Stimulated activated CD4-positive, alpha-beta T cell treated with anti-CD3 and anti-CD28 coated beads, Interleukin-15, amount 100 ng/mL, for 48 hours (primary cell): ENCODE measurements around the gene CRKL.
"Not testable (repeated sequence)": the region's sequence is repeated elsewhere in the genome, so short reads cannot be mapped to it uniquely, and the experiment has no call there.

Experiments used
- DNase-seq, 2 donors: peaks; one replicate each; pipeline ENCODE4 v3.0.0-alpha.2; 2020; ENCODE audit warnings: low read depth in 2 of 2

The CRKL gene

DNA sequence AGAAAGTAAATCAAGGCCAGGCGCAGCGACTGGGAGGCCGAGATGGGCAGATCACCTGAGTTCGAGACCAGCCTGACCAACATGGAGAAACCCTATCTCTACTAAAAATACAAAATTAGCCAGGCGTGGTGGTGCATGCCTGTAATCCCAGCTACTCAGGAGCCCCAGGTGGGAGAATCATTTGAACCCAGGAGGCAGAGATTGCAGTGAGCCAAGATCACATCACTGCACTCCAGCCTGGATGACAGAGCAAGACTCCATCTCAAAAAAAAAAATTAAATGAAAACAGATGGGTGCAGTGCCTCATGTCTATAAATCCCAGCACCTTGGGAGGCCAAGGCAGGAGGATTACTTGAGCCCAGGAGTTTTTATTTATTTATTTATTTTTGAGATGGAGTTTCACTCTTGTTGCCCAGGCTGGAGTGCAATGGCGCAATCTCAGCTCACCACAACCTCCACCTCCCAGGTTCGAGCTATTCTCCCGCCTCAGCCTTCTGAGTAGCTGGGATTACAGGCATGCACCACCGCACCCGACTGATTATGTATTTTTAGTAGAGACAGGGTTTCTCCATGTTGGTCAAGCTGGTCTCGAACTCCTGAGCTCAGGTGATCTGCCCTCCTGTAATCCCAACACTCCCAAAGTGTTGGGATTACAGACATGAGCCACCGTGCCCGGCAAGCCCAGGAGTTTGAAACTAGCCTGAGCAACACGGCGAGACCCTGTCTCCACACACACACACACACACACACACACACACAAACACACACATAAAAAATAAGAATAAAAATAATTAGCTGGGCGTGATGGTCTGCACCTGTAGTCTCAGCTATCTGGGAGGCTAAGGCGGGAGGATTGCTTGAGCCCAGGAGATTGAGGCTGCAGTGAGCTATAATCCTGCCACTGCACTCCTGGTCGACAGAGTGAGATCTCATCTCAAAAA, 15.8 kb upstream of the CRKL start:
- not testable (repeated sequence) for DNase-seq

DNA sequence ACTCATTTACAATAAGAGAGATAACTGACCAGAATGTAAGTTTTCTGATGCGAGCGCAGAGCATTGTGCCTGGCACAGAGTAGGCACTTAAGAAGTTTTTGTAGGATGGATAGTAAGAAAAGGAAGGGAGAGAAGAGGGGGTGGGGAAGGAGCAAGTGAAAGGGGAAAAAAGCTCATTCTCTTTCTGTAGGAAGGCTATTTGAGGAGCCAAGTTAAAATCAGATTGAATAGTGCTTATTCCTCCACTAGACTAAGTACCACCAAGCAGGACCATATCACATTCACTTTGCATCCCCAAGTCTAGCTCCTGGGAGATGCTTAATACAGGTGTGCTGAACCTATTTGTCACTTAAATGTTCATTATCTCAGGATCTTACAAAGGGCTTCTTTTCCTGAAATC, 14.1 kb upstream of the CRKL start:
- no peak for DNase-seq

DNA sequence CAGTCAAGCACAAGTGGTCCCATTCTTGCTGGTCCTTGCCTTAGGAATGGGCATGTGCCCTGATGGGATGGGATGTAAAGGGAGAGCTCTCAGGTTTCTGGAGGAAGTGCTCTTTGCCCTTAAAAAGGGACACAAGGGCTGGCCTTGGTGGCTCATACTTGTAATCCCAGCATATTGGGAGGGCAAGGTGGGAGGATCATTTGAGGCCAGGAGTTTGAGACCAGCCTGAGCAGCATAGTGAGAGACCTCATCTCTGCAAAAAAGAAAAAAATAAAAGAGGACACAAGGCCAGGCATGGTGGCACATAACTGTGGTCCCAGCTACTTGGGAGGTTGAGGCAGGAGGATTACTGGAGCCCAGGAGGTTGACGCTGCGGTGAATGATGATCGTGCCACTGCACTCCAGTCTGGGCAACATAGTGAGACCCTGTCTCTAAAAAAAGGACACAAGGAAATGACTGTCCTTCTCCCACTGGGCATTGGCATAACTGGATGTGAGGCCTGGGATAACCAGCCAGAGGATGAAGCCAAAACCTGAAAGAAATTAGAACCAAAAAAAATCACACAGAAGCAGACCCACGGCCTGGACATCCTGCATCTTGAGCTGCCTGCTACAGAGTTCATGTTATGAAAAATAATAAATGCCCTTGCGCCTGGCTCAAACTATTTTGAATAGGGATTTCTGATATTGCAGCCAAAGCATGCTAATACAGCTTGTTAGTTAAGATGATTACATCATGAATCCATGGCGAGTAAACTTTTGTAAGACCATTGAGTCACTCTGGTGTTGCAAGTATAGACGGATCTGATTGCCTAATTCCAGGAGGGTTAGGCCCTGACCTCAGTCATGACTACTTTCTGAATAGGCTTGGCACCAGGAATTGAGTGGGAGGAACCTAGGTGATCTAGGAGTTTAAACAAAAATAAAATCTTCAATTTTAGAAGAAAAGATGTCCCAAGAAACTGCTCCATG, 12.9 kb upstream of the CRKL start:
- no peak for DNase-seq

DNA sequence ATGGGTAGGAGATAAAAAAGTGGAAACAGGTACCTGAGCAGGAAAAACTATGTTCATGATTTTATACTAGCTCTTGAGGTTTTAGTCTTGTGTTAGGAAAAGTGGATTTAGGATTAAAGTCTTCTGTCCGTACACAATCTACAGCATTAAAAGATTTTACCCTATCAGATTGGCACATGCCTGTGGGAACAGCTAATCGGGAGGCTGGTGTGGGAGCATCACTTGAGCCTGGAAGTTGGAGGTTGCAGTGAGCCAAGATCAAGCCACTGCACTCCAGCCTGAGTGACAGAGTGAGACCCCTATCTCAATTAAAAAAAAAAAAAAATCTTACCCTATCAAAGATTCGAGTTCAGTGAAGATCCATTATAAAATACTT, 12.2 kb upstream of the CRKL start:
- DNase-seq: no peak

DNA sequence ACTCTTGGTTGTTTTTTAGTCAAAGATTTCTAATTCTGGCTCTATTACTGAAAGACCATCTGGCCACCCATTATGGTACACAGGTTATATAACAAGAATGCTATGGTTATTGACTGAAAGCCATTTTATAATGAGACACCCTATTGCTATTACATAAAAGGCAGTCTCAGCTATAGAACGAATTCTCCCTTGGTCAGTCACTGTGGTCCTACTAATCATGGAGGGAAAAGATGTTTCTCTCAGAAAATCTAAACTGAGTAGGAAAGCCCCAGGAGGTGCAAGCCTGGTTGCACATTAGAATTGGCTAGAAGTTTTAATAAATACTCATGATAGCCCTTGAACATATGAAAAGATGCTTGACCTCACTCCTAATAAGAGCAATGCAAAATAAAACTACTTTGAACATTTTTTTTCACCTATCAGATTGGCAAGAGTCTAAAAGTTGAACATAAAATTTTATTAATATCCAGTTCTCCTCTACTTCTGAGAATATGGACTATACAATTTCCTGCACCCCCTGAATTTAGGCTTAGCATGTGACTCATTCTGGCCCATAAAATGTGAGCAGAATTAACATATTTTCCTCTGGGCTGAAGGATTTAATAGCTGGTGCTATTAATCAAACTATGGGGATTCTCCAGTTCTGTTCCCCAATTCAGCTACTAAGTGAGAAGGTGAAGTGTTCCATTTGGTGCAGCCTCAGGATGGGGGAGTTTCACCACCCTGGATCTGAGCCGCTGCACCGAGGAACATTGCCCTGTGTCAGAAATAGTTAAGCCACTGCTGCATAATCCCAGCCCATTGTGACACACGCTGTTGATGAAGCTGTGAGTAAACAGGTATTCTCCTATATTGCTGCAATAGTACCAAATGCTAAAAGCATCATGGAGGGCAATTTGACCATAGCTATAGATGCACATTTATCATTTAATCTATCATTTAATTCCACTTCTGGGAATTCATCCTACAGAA, 11.5 kb upstream of the CRKL start:
- no peak for DNase-seq

DNA sequence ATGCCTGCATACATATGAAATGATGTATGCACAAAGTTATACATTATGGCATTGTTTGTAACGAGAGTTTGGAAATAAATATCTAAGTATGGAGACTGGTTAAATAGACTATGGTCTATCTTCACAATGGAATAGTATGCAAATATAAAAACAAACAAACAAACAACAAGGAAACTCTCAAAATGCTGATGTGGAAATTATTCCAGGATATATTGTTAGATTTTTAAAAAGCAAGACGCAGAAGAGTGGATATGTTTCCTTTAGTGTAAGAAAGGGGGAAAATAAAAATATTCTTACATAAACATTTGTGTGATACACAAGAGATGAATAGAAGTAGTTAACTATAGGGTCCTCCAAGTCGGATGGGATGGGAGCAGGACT, 10.8 kb upstream of the CRKL start:
- DNase-seq: no peak

DNA sequence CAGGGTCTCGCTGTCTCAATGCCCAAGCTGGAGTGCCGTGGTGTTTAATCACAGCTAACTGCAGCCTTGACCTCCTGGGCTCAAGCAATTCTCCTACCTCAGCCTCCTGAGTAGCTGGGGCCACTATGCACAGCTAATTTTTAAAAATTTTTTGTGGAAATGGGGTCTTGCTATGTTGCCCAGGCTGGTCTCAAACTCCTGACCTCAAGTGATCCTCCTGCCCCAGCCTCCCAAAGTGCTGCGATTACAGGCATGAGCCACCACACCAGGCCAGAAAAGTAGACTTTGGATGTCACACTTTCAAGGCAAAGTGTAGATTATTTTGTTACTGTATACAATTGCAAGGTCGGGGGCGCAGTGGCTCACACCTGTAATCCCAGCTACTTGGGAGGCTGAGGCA, 8.5 kb upstream of the CRKL start:
- DNase-seq: not testable (repeated sequence)

DNA sequence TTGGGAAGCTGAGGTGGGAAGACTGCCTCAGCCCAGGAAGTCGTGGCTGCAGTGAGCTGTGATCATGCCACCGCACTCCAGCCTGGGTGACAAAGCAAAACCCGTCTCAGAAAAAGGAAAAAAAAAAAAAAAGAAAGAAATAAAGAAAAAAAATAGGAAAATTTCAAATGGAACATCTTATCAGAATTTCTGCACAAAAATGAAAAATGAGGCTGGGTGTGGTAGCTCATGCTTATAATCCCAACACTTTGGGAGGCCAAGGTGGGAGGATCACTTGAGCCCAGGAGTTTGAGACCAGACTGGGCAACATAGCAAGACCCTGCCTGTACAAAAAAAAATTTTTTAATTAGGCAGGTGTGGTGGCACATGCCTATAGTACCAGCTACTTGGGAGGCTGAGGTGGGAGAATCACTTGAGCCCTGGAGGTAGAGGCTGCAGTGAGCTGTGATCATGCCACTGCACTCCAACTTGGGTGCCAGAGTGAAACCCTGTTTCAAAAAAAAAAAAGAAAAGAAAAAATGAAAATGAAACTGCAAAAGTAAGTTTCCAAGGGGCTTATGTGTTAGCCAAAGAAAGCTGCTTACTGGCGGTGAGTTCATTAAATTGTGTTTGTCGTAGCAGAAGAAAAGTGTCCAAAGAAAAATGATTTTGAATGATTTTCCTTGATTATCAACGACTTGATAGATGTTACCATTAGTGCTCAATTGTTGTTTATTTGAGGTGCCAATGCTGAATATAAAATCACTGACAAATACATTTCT, 7.5 kb upstream of the CRKL start:
- no peak for DNase-seq

DNA sequence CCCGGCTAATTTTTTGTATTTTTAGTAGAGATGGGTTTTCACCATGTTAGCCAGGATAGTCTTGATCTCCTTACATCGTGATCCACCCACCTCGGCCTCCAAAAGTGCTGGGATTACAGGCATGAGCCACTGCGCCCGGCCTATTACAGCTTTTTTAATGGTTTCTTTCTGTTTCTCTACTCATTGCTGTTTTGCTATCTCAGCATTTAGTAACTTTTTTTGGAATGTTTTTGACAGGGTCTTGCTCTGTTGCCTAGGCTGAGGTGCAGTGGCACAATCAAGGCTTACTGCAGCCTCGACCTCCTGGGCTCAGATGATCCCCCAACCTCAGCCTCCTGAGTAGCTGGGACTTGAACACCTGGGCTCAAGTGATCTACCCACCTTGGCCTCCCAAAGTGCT, 4.7 kb upstream of the CRKL start:
- no peak for DNase-seq

DNA sequence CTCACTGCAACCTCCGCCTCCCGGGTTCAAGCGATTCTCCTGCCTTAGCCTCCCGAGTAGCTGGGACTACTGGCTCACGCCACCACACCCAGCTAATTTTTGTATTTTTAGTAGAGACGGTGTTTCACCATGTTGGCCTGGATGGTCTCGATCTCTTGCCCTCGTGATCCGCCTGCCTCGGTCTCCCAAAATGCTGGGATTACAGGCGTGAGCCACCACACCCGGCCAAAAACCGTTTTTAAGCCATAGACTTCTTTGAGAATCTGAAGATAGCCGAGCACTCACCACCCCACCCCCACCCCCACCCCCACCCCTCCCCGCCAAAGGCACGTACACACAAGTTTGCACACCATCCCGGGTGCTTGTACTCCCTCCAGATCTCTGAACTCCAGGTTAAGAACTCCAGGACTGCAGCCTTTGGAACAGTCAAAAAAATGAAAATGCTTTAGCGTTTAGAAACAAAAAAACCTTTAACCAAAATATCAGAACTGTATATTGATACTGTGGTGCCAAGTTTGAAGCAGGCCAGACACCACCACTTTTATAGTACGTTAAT, 1.5 kb downstream of the CRKL start:
- DNase-seq: no peak

DNA sequence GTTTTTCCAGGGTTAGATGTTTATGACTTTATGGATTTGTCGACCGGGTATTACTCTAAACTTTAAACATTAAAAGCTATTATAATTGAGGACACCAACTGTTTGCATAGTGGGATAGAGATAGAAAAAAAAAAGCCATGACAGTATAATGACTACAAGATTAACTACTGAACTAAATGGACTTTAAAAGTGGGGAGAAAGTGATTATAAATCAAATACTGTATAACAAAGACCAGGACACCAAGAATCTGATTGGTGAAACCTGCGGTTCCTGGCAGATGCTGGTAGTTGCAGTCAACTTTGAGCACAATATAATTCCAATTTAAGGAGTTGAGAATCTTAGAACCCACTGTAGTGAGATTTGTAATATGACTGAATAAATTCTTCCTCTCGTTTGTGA, 2.5 kb downstream of the CRKL start:
- no peak for DNase-seq

DNA sequence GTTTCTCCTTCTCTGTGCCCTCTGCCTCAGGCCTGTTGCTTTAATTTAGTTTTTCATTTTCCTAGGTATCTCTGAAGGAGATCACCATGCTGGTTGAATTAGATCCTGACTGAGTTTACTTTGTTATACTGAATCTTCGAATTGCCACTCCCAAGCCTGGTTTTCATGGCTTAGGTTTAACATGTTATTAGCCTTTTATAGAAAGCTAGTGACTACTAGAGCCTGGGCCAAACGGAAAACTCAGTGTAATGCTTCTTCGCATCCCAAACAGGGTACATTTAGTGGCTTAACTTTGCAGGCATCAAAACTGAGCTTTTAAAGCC, 3.6 kb downstream of the CRKL start:
- no peak for DNase-seq

DNA sequence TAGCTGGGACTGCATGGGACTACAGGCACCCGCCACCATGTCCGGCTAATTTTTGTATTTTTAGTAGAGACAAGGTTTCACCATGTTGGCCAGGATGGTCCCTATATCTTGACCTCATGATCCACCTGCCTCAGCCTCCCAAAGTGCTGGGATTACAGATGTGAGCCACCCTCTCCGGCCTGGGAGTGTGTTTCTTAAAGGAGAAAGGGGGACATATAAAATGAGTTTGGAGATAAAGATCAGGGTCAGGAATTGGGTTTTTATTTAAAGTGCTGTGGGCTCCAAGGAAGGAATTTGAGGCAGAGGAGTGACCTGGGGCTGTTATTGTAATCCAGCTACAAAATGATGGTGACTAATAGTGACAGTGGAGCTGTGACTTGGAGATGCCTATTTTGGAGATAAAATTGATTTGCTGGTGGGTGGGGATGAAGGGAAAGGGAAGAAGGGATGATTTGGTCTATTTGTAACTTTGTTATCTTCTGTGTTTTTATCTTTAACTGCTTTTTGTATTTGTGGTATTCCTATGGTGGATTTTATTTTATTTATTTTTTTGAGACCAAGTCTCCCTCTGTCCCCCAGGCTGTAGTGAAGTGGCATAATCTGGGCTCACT, 5.0 kb downstream of the CRKL start:
- DNase-seq: no peak

DNA sequence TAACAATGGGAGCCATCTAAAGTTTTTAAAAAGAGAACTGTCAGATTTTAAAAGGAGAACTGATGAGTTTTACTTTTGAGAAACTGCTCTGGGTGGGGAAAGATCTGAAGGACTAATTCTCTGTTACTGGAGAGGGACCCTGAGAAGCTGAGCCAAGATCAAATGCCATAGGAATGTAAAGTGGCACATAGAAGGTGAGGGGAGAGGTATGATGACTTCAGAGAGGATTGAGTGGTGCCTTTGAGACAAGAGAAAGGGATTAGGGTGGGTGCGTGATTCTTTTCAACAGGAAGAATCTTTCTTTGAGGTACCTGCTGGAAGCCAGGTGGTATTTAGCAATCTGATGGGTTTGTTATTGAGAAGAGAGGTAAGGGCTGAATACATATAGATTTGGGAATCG, 9.0 kb downstream of the CRKL start:
- DNase-seq: no peak

DNA sequence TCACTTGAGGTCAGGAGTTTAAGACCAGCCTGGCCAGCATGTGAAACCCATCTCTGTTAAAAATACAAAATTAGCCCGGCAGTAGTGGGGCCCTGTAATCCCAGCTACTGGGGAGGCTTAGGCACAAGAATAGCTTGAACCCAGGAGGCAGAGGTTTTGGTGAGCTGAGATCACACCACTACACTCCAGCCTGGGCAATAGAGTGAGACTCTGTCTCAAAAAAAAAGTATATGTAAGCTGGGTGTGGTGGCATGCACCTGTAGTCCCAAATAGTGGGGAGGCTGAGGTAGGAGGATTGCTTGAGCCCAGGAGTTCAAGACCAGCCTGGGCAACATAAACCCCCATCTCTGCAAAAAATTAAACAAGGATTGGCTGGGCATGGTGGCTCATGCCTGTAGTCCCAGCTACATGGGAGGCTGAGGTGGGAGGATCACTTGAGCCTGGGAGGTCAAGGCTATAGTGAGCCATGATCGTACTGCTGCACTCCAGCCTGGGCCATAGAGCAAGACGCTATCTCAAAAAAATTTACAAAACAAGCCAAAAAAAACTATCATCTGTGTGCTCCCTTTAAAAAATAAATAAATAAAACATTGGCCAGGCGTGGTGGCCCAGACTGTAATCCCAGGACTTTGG, 10.8 kb downstream of the CRKL start:
- DNase-seq: no peak

DNA sequence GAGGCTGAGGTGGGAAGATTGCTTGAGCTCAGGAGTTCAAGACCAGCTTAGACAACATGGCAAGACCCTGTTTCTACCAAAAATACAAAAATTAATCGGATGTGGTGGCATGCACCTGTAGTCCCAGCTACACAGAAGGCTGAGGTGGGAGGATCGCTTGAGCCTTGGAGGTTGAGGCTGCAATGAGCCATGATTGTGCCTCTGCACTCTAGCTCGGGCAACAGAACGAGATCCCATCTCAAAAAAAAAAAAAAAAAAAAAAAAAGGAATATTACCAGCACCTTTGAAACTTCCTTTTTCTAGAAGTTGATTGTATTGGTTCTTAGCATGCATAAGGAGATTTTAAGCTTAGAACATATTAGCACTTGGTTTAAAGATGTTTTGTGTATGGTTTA, 11.4 kb downstream of the CRKL start:
- DNase-seq: no peak

DNA sequence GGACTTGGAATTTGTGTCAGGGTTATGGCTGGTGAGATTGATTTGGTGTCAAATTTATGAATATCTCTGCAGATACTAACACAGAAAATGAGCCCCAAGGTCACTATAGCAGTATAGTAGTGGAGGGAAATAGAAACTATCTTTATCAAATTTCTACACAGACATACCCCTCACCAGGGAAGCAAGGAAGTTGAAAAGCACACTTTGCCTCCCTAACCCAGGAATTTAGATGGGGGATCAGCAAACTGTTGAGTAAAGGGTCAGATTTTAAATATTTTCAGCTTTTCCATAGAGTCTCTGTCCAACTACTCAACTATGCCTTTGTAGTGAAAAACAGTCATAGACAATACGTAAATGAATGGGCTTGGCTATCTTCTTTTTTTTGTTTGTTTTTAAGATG, 12.8 kb downstream of the CRKL start:
- no peak for DNase-seq

DNA sequence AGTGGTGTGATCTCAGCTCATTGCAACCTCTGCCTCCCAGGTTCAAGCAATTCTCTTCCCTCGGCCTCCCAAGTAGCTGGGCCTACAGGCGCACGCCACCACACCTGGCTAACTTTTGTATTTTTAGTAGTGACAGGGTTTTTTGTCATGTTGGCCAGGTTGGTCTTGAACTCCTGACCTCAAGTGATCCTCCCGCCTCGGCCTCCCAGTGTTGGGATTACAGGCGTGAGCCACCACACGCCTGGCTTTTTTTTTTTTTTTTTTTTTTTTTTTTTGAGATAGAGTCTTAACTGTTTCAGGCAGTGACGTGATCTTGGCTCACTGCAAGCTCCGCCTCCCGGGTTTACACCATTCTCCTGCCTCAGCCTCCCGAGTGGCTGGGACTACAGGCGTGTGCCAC, 13.2 kb downstream of the CRKL start:
- DNase-seq: not testable (repeated sequence)

DNA sequence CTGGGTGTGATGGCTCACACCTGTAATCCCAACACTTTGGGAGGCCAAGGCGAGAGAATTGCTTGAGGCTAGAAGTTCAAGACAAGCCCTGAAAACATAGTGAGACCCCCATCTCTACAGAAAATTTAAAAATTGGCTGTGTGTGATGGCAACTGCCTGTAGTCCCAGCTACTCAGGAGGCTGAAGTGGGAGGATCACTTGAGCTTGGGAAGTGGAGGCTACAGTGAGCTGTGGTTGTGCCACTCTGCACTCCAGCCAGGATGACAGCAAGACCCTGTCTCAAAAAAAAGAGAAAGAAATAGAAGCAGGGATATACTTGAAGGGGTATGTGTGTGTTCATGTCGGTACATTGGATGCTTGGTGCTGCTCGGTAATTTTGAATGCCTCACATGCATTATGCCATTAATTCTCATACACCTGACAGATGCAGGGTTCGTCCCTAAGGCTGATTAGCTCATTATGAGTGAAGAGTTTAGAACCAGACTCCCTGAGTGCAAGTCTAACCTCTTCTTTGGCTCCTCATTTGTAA, 14.0 kb downstream of the CRKL start:
- no peak for DNase-seq

DNA sequence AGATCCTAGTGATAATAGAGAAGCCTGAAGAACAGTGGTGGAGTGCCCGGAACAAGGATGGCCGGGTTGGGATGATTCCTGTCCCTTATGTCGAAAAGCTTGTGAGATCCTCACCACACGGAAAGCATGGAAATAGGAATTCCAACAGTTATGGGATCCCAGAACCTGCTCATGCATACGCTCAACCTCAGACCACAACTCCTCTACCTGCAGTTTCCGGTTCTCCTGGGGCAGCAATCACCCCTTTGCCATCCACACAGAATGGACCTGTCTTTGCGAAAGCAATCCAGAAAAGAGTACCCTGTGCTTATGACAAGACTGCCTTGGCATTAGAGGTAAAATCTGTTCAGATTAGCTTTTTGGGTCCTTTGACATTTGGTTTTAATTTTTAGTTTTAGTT, 16.7 kb downstream of the CRKL start:
- no peak for DNase-seq
